ENCODE data around the gene PKDCC. TPM values are rescaled to one million over a fixed set of nuclear protein-coding genes. Genes with fewer than 3 reads are reported as not detected.

PKDCC gene
- total RNA-seq, 4 donors from 2014 or later = 80.7 to 150 (median 117) TPM

- no peak for TF ChIP-seq CTCF (IDR thresholded peaks at IDR 0.05; ENCODE audit: low read depth)
Observed at GRCh38 chr2:42064417-42064942, 16.7 kb downstream of the PKDCC start.

- no peak for TF ChIP-seq CTCF (IDR thresholded peaks at IDR 0.05; ENCODE audit: low read depth)
Observed at GRCh38 chr2:42067521-42067920, 19.7 kb downstream of the PKDCC start.

GRCh38 chr2:42068571-42069178 is 20.9 kb downstream of the PKDCC start:
- no peak for TF ChIP-seq CTCF (IDR thresholded peaks at IDR 0.05; ENCODE audit: low read depth)

DNA sequence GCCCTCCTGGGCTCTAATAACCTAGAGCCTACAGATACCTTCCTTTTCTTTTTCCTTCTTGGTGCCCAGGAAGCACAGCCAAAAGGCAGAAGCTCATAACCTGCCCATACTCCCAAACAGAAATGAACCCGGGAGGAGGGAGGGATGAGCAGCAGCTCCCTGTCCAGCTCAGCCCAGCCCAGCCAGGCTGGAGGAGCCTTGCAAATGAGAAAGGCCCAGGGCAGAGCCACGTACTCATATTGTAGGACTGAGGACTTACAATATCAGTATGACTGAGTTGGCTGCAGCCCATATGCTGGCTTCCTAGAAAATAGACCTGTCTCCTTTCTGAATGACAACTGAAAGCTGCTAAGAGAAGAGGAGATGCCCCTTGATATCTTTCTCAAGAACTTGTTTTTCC is 21.7 kb downstream of the PKDCC start:
- no peak for TF ChIP-seq CTCF (IDR thresholded peaks at IDR 0.05; ENCODE audit: low read depth)

GRCh38 chr2:42071791-42072190 is 24.0 kb downstream of the PKDCC start:
- TF ChIP-seq CTCF (IDR thresholded peaks at IDR 0.05; ENCODE audit: low read depth) = no peak

DNA sequence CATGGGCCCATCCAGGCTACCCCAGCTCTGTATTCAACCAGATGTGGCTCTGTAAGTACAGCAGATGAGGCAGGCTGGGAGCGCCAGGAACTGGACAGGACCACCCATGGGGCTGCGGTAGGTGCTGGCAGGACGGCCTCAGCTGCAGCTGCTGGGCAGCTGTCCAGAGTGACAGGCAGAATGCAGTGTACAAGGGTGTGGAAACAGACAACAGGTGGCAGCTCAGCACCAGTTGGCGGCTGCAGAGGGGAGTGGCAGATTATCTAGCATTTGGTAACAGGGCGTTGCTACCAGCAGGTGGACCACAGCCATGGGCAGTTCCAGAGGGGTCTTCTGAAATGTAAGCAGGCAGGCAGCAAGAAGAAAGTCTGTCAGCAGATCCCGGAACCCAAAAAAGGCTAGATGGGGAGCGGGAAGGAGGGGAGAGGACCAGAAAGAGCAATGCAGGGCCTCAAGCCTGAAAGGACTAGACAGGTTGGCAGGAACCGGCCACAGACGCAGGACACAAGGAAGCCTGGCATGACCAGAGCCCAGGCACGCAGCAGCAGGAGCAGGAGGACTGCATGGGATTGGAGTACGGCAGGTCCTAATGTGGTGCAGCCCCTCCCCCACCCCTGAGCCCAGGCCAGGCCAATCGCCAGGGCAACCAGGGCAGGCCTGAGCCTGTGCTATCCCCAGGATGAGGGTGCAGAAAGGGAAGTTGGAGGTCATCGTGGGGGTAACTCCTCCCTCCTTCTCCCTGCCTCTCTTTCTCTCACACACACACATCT is 24.7 kb downstream of the PKDCC start:
- TF ChIP-seq CTCF (IDR thresholded peaks at IDR 0.05; ENCODE audit: low read depth) = no peak

DNA sequence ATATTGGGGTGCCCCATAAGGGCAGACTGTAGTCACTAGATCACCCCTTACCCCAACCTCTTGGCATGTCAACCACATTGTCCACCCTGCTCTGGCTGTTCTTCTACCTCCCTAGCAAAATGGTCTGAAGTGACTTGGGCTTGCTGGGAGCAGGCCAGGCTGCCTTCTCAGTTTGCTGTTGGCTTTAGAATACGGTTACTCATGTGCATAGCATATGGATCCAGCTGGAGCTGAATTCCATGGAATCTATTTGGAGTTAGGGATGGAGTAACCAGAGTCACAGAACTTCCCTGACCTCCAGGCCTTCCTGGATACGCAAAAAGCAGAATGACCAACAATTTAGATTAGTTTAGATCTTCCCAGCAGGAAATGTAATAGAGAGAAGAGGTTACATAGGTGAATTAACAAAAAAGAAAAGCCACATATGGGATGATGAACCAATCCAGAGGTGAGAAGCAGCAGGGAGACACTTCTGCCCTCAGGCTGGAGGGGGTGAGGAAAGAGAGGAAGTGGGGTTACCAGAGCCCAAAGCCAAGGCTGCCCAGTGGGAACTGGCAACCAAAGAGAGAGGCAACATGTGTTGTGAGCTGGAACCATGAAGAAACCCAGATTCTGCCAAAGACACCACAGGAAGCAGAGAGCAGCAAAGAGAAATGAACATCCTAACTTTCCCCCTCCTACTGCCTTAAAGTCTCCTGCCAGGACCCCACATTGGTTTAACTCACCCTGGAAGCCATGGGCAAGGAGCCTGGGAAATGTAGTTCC is 26.1 kb downstream of the PKDCC start:
- no peak for TF ChIP-seq CTCF (IDR thresholded peaks at IDR 0.05; ENCODE audit: low read depth)
